A549 (cell line): ENCODE results near the gene PSMA7. TPM values are rescaled to one million over a fixed set of nuclear protein-coding genes. Genes with fewer than 3 reads are reported as not detected.

Source experiments
- ATAC-seq, 2 experiments: fragments of 200-7000 bp in 1 of 2; fragments of >200 bp in 1 of 2; cut with Nextera tagmentation in 1 of 2; cut with Tn5 transposase in 1 of 2; 3 replicates each; pipeline versions ENCODE4 v1.8.0 to v1.9.1; 2018 to 2020; ENCODE audit warnings: mild to moderate bottlenecking in 1 of 2, moderate library complexity in 1 of 2
- CTCF ChIA-PET: fragments of 300-600 bp; sonication (Branson Sonifier 250); formaldehyde crosslinking; extraction: SDS; loops from one replicate; lab custom pipeline; 2021; ENCODE audit warnings: antibody characterized with exemption, inconsistent platforms; lab: Yijun Ruan, JAX
- POLR2A ChIA-PET: fragments of 350-600 bp; formaldehyde crosslinking; extraction: SDS; loops from one replicate; lab custom pipeline; 2021; ENCODE audit warnings: antibody characterized with exemption, inconsistent platforms; lab: Yijun Ruan, JAX
- DNase-seq, 2 experiments: peaks; one replicate each; pipeline versions ENCODE4 v3.0.0 to v3.0.0-alpha.2; 2011 to 2016; ENCODE audit warnings: low read depth in 1 of 2, low spot score in 1 of 2
- FAIRE-seq: peaks from 2 replicates; lab custom pipeline; 2011; peaks lifted over from hg19 to GRCh38; lab: Jason Lieb, UNC
- H3K27ac ChIP-seq, 2 experiments: fragments of >200 bp; sonication (Bioruptor Twin); formaldehyde crosslinking; 3 replicates each; pipeline ENCODE4 v1.5.1; 2016 to 2017
- H3K4me1 ChIP-seq: fragments of >200 bp; sonication (Bioruptor Twin); formaldehyde crosslinking; 3 replicates; pipeline ENCODE4 v1.6.1; 2016
- H3K4me2 ChIP-seq: fragments of >200 bp; sonication (Bioruptor Twin); formaldehyde crosslinking; 3 replicates; pipeline ENCODE4 v1.6.1; 2016
- H3K4me3 ChIP-seq: fragments of >200 bp; sonication (Bioruptor Twin); formaldehyde crosslinking; 3 replicates; pipeline ENCODE4 v1.5.1; 2016
- H3K9me3 ChIP-seq: fragments of >200 bp; sonication (Bioruptor Twin); formaldehyde crosslinking; 3 replicates; pipeline ENCODE4 v1.6.1; 2016
- BHLHE40 ChIP-seq: IDR thresholded peaks from 2 replicates; pipeline ENCODE4 v1.6.1; 2012; ENCODE audit warnings: low read depth, low read length, inconsistent platforms
- CHD4 ChIP-seq: fragments of 200-600 bp; sonication (generic); IDR thresholded peaks from 2 replicates; pipeline ENCODE4 v1.6.1; 2016; ENCODE audit warnings: antibody characterized with exemption, mild to moderate bottlenecking, borderline replicate concordance
- E2F6 ChIP-seq: IDR thresholded peaks from 2 replicates; pipeline ENCODE4 v1.6.1; 2012; ENCODE audit warnings: low read depth, borderline replicate concordance
- EHF ChIP-seq: fragments of 250-450 bp; sonication (Bioruptor Pico); IDR thresholded peaks from 2 replicates; pipeline ENCODE4 v1.5.0; 2020; ENCODE audit warnings: mild to moderate bottlenecking
- ELK1 ChIP-seq: fragments of 150-350 bp; IDR thresholded peaks from 2 replicates; pipeline ENCODE4 v1.6.1; 2014; ENCODE audit warnings: low read depth, mild to moderate bottlenecking, low read length
- HOXB13 ChIP-seq: fragments of 250-450 bp; sonication (Bioruptor Pico); IDR thresholded peaks from 2 replicates; pipeline ENCODE4 v1.5.0; 2020; ENCODE audit warnings: low read depth, mild to moderate bottlenecking, moderate library complexity
- JUNB ChIP-seq: fragments of >200 bp; sonication (Bioruptor Twin); formaldehyde crosslinking; IDR thresholded peaks from 2 replicates; pipeline ENCODE4 v1.6.1; 2016
- MAFK ChIP-seq: fragments of 450-650 bp; IDR thresholded peaks from 2 replicates; pipeline ENCODE4 v1.6.1; 2014; ENCODE audit not compliant: partially characterized antibody
- MAX ChIP-seq: IDR thresholded peaks from 2 replicates; pipeline ENCODE4 v1.6.1; 2012
- MAZ ChIP-seq: fragments of 150-350 bp; IDR thresholded peaks from 2 replicates; pipeline ENCODE4 v1.6.1; 2014; ENCODE audit warnings: antibody characterized with exemption, low read depth, low read length, borderline replicate concordance
- MYC ChIP-seq: IDR thresholded peaks from 2 replicates; pipeline ENCODE4 v1.6.1; 2012; ENCODE audit warnings: mild to moderate bottlenecking, inconsistent platforms, low read length, improper control_type of control experiment, borderline replicate concordance
- RAD21 ChIP-seq, 2 experiments: fragments of >200 bp in 1 of 2; sonication (Bioruptor Twin) in 1 of 2; formaldehyde crosslinking in 1 of 2; IDR thresholded peaks in 1 of 2; conservative IDR thresholded peaks in 1 of 2; 2 replicates in 1 of 2; 3 replicates in 1 of 2; pipeline ENCODE4 v1.6.1; 2012 to 2018; ENCODE audit warnings: inconsistent platforms in 1 of 2
- RCOR1 ChIP-seq: fragments of 150-350 bp; IDR thresholded peaks from 2 replicates; pipeline ENCODE4 v1.6.1; 2014; ENCODE audit warnings: antibody characterized with exemption, low read length, low read depth
- RNF2 ChIP-seq: fragments of 200-600 bp; sonication (generic); IDR thresholded peaks from 2 replicates; pipeline ENCODE4 v1.6.1; 2016; ENCODE audit warnings: low read depth, mild to moderate bottlenecking, antibody characterized with exemption, moderate library complexity, borderline replicate concordance
- SMC3 ChIP-seq: fragments of >200 bp; sonication (Bioruptor Twin); formaldehyde crosslinking; IDR thresholded peaks from 3 replicates; pipeline ENCODE4 v1.6.1; 2018; ENCODE audit warnings: inconsistent platforms
- TFCP2L1 ChIP-seq: fragments of 250-450 bp; sonication (Bioruptor Pico); IDR thresholded peaks from 2 replicates; pipeline ENCODE4 v1.5.0; 2021; ENCODE audit warnings: mild to moderate bottlenecking
- TP53 ChIP-seq: fragments of 250-450 bp; sonication (Bioruptor Pico); IDR thresholded peaks from 2 replicates; pipeline ENCODE4 v1.5.0; 2021; ENCODE audit warnings: mild to moderate bottlenecking, moderate library complexity
- WGBS: methylation state at CpG from one replicate; pipeline ENCODE4 v1.1.6; 2017; ENCODE audit errors: missing lambda C conversion rate; 5-methylcytosine and 5-hydroxymethylcytosine counted together
- polyA plus RNA-seq, 4 experiments: library from polyadenylated mRNA; depleted of rRNA in 3 of 4; stranded (reverse); fragments of >200 nt; fragmentation: RNase III in 1 of 4; extraction: RNeasy Plus Mini Kit Qiagen cat#74134 plus additional on column Dnase treatment in 1 of 4; gene quantifications; 2 replicates in 3 of 4; 3 replicates in 1 of 4; pipeline ENCODE4 v1.2.3, GENCODE V29; 2011 to 2017

The PSMA7 gene
- polyA plus RNA-seq, 2 of the 4 experiments (the other 2 are of a cell fraction): 511 to 562 TPM

- FAIRE-seq: no peak
Measured at GRCh38 chr20:62177307-62177706, 34.1 kb upstream of the PSMA7 start.

GRCh38 chr20:62176866-62177265 lies 33.7 kb upstream of the PSMA7 start:
- DNase-seq (no peak), ATAC-seq (no peak), FAIRE-seq (no peak)
- Histone ChIP-seq H3K4me2 (no peak overlapping the region), H3K9me3 (no peaks in the 10 kb centered on the region), H3K4me3 (no peak overlapping the region), H3K4me1 (peaks cover 3% of the 10 kb centered on the region; the same call in 2 of the 3 replicates), H3K27ac (no peak overlapping the region)
- CTCF ChIA-PET: no interaction called here
- POLR2A ChIA-PET: no interaction called here
- TF ChIP-seq TFCP2L1 (CRISPR knock-in tag): no peak
- WGBS: 88% methylated on average over 15 of the region's 15 CpGs

More at GRCh38 chr20:62177307-62177706, 34.1 kb upstream of the PSMA7 start:
- Histone ChIP-seq H3K4me1 (peaks cover 6% of the 10 kb centered on the region; the same call in 2 of the 3 replicates), H3K4me3 (no peak overlapping the region), H3K4me2 (no peak overlapping the region), H3K27ac (no peak overlapping the region), H3K9me3 (no peaks in the 10 kb centered on the region)
- no peak for DNase-seq
- no peak for ATAC-seq
- ChIA-PET POLR2A (no interaction called here), CTCF (interaction anchor here (0.6 kb wide), 1 partner anchor 136 kb away, joined by 5 read pairs; no protein-coding TSS in a partner anchor)
- no peak for TF ChIP-seq MAFK
- no peak for TF ChIP-seq ELK1
- no peak for TF ChIP-seq MAZ
- no peak for TF ChIP-seq EHF (CRISPR knock-in tag)
- TF ChIP-seq SMC3: no peak
- TF ChIP-seq RNF2: no peak
- 92% methylated on average over 9 of the region's 9 CpGs for WGBS

- ChIA-PET CTCF (no interaction called here), POLR2A (no interaction called here)
- Histone ChIP-seq H3K4me3 (no peak overlapping the region), H3K27ac (no peak overlapping the region), H3K4me2 (no peak overlapping the region), H3K4me1 (no peaks in the 10 kb centered on the region), H3K9me3 (no peaks in the 10 kb centered on the region)
- no peak for FAIRE-seq
- 96% methylated on average over 10 of the region's 10 CpGs for WGBS
- no peak for DNase-seq
- TF ChIP-seq BHLHE40 (no peak), RAD21 (conservative IDR thresholded peaks at IDR 0.05 in 1 of 2, IDR thresholded peaks at IDR 0.05 in 1 of 2) (no peak), RCOR1 (no peak), TP53 (no peak), MYC (no peak), E2F6 (no peak), HOXB13 (no peak), JUNB (no peak), MAX (no peak), ELK1 (no peak), MAFK (no peak), CHD4 (no peak)
- ATAC-seq: no peak; a peak in 1 of 6 replicates
Measured at GRCh38 chr20:62175711-62176110, 32.5 kb upstream of the PSMA7 start.
